HEK293 (cell line): ENCODE results near the gene MC2R.

Source experiments
- CTCF ChIA-PET: fragments of 350-600 bp; formaldehyde crosslinking; extraction: SDS; loops from one replicate; lab custom pipeline; 2021; ENCODE audit warnings: antibody characterized with exemption; lab: Yijun Ruan, JAX
- POLR2A ChIA-PET: fragments of 300-600 bp; formaldehyde crosslinking; extraction: SDS; loops from one replicate; lab custom pipeline; 2020; ENCODE audit warnings: antibody characterized with exemption, inconsistent platforms; lab: Yijun Ruan, JAX
- H3K27ac ChIP-seq: fragments of 200-500 bp; sonication (Bioruptor generic); 2 replicates; pipeline ENCODE4 v1.5.1; 2014; ENCODE audit warnings: low read depth, low read length, control low read depth, inconsistent platforms; ENCODE audit errors: extremely low read depth
- H3K36me3 ChIP-seq, 2 experiments: fragments of 200-500 bp in 1 of 2; sonication (Bioruptor generic) in 1 of 2; 1 replicate in 1 of 2; 2 replicates in 1 of 2; pipeline ENCODE4 v1.5.1; 2014 to 2017; ENCODE audit warnings: inconsistent platforms in 2 of 2, low read length in 2 of 2; ENCODE audit not compliant: control insufficient read depth in 2 of 2, insufficient read depth in 1 of 2
- H3K4me1 ChIP-seq: fragments of 200-500 bp; sonication (Bioruptor generic); 2 replicates; pipeline ENCODE4 v1.5.1; 2014; ENCODE audit warnings: mild to moderate bottlenecking, low read length, inconsistent platforms; ENCODE audit not compliant: control insufficient read depth, insufficient read depth
- H3K4me3 ChIP-seq: 2 replicates; pipeline ENCODE4 v1.5.1; 2011; ENCODE audit warnings: low read depth, mild to moderate bottlenecking, control low read depth, low read length, moderate library complexity
- H3K9me3 ChIP-seq: fragments of 200-500 bp; sonication (Bioruptor generic); 2 replicates; pipeline ENCODE4 v1.5.1; 2014; ENCODE audit warnings: low read depth, low read length, inconsistent platforms; ENCODE audit not compliant: control insufficient read depth, insufficient read depth
- BCL11B ChIP-seq: fragments of 450-650 bp; formaldehyde crosslinking; IDR thresholded peaks from 2 replicates; pipeline ENCODE4 v1.5.1; 2016; ENCODE audit warnings: low read depth, missing biosample characterization, missing genetic modification characterization
- PRDM10 ChIP-seq: fragments of 450-650 bp; formaldehyde crosslinking; IDR thresholded peaks from 2 replicates; pipeline ENCODE4 v1.5.1; 2016; ENCODE audit warnings: missing biosample characterization, missing genetic modification characterization
- RBAK ChIP-seq: fragments of 450-650 bp; formaldehyde crosslinking; IDR thresholded peaks from 2 replicates; pipeline ENCODE4 v1.5.1; 2016; ENCODE audit warnings: missing biosample characterization, missing genetic modification characterization
- ZBTB48 ChIP-seq: fragments of 450-650 bp; formaldehyde crosslinking; IDR thresholded peaks from 2 replicates; pipeline ENCODE4 v1.5.1; 2016; ENCODE audit warnings: missing biosample characterization, missing genetic modification characterization
- ZFP69B ChIP-seq: fragments of 450-650 bp; formaldehyde crosslinking; IDR thresholded peaks from 2 replicates; pipeline ENCODE4 v1.5.1; 2016; ENCODE audit warnings: missing biosample characterization, missing genetic modification characterization
- ZNF155 ChIP-seq: fragments of 450-650 bp; formaldehyde crosslinking; IDR thresholded peaks from 2 replicates; pipeline ENCODE4 v1.5.1; 2016; ENCODE audit warnings: missing biosample characterization, missing genetic modification characterization
- ZNF16 ChIP-seq: fragments of 450-650 bp; formaldehyde crosslinking; IDR thresholded peaks from 2 replicates; pipeline ENCODE4 v1.5.1; 2016; ENCODE audit warnings: low read depth, missing biosample characterization, missing genetic modification characterization
- ZNF223 ChIP-seq: fragments of 450-650 bp; formaldehyde crosslinking; IDR thresholded peaks from 2 replicates; pipeline ENCODE4 v1.5.1; 2016; ENCODE audit warnings: missing biosample characterization, missing genetic modification characterization
- ZNF513 ChIP-seq: fragments of 450-650 bp; IDR thresholded peaks from 2 replicates; pipeline ENCODE4 v1.5.1; 2018; ENCODE audit warnings: missing biosample characterization, missing genetic modification characterization
- ZNF544 ChIP-seq: fragments of 450-650 bp; formaldehyde crosslinking; IDR thresholded peaks from 2 replicates; pipeline ENCODE4 v1.5.0; 2017; ENCODE audit warnings: missing biosample characterization, missing genetic modification characterization
- ZNF558 ChIP-seq: fragments of 450-650 bp; formaldehyde crosslinking; IDR thresholded peaks from 2 replicates; pipeline ENCODE4 v1.5.1; 2016; ENCODE audit warnings: missing biosample characterization, missing genetic modification characterization
- ZNF571 ChIP-seq: fragments of 450-650 bp; formaldehyde crosslinking; IDR thresholded peaks from 2 replicates; pipeline ENCODE4 v1.5.0; 2017; ENCODE audit warnings: missing biosample characterization, missing genetic modification characterization
- ZNF624 ChIP-seq: fragments of 450-650 bp; formaldehyde crosslinking; IDR thresholded peaks from 2 replicates; pipeline ENCODE4 v1.5.1; 2017; ENCODE audit warnings: missing biosample characterization, missing genetic modification characterization
- ZNF658 ChIP-seq: fragments of 450-650 bp; formaldehyde crosslinking; IDR thresholded peaks from 2 replicates; pipeline ENCODE4; 2016; ENCODE audit warnings: missing biosample characterization, missing genetic modification characterization
- ZNF76 ChIP-seq: fragments of 450-650 bp; formaldehyde crosslinking; IDR thresholded peaks from 2 replicates; pipeline ENCODE4; 2016; ENCODE audit warnings: low read depth, missing biosample characterization, missing genetic modification characterization, borderline replicate concordance
- ZNF837 ChIP-seq: fragments of 450-650 bp; formaldehyde crosslinking; IDR thresholded peaks from 2 replicates; pipeline ENCODE4 v1.5.1; 2016; ENCODE audit warnings: missing biosample characterization, missing genetic modification characterization
- ZSCAN23 ChIP-seq: fragments of 450-650 bp; formaldehyde crosslinking; IDR thresholded peaks from 2 replicates; pipeline ENCODE4 v1.5.1; 2016; ENCODE audit warnings: missing biosample characterization, missing genetic modification characterization
- TF ChIP-seq, protein P1 (sequence below): fragments of 450-650 bp; formaldehyde crosslinking; IDR thresholded peaks from 2 replicates; pipeline ENCODE4 v1.5.1; 2016; ENCODE audit warnings: missing biosample characterization, missing genetic modification characterization
- TF ChIP-seq, protein P2 (sequence below): fragments of 450-650 bp; formaldehyde crosslinking; IDR thresholded peaks from 2 replicates; pipeline ENCODE4 v1.5.1; 2016; ENCODE audit warnings: missing biosample characterization, missing genetic modification characterization

The MC2R gene

DNA sequence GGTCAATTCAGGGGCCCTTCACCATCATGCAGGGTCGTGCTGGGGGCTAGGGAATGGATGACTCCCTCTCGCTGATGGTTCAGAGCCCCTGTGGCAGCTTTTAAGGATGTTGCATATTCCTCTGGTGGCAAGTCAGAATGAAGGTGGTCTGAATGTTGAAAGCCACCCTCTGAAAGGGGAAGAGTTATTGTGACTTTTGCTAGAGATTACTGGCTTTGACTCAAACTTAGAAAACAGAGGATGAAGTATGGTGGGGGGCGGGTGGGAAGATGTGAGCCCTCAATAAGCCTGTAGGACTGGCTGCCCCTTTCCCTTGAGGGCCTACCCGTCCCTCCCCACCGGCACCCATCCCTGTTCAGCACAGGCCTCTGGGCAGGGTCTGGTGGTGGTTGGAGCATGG lies 23.2 kb downstream of the MC2R start:
- Histone ChIP-seq H3K4me3 (no peak overlapping the region), H3K27ac (no peak overlapping the region), H3K9me3 (no peaks in the 10 kb centered on the region), H3K4me1 (no peaks in the 10 kb centered on the region), H3K36me3 (no peaks in the 10 kb centered on the region)
- CTCF ChIA-PET = interaction anchor here (1.2 to 1.3 kb wide), 2 partner anchors 16 to 18 kb away, joined by 3 read pairs; no protein-coding TSS in a partner anchor
- POLR2A ChIA-PET = no interaction called here
- no peak for TF ChIP-seq ZNF571
- TF ChIP-seq ZNF223 = no peak
- TF ChIP-seq ZNF658 = no peak
- TF ChIP-seq ZBTB48 (tag by site-specific recombination) = no peak
- no peak for TF ChIP-seq ZNF76 (tag by site-specific recombination)
- TF ChIP-seq, protein P1, sequence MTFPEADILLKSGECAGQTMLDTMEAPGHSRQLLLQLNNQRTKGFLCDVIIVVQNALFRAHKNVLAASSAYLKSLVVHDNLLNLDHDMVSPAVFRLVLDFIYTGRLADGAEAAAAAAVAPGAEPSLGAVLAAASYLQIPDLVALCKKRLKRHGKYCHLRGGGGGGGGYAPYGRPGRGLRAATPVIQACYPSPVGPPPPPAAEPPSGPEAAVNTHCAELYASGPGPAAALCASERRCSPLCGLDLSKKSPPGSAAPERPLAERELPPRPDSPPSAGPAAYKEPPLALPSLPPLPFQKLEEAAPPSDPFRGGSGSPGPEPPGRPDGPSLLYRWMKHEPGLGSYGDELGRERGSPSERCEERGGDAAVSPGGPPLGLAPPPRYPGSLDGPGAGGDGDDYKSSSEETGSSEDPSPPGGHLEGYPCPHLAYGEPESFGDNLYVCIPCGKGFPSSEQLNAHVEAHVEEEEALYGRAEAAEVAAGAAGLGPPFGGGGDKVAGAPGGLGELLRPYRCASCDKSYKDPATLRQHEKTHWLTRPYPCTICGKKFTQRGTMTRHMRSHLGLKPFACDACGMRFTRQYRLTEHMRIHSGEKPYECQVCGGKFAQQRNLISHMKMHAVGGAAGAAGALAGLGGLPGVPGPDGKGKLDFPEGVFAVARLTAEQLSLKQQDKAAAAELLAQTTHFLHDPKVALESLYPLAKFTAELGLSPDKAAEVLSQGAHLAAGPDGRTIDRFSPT (tag by site-specific recombination) = no peak
- no peak for TF ChIP-seq ZNF558 (tag by site-specific recombination)
- TF ChIP-seq PRDM10 (tag by site-specific recombination) = no peak
- TF ChIP-seq ZNF16 (tag by site-specific recombination) = no peak
- no peak for TF ChIP-seq ZNF513 (tag by site-specific recombination)
- TF ChIP-seq RBAK (tag by site-specific recombination) = no peak

GRCh38 chr18:13890761-13891361 lies 24.5 kb downstream of the MC2R start:
- CTCF ChIA-PET = interaction anchor here (0.6 kb wide), 1 partner anchor 127 kb away, joined by 4 read pairs; no protein-coding TSS in a partner anchor
- TF ChIP-seq ZNF624 (tag by site-specific recombination) (no peak), ZSCAN23 (tag by site-specific recombination) (no peak), ZFP69B (tag by site-specific recombination) (no peak), ZNF837 (tag by site-specific recombination) (no peak), BCL11B (no peak), ZNF544 (tag by site-specific recombination) (no peak), ZNF155 (tag by site-specific recombination) (no peak)
- TF ChIP-seq, protein P2, sequence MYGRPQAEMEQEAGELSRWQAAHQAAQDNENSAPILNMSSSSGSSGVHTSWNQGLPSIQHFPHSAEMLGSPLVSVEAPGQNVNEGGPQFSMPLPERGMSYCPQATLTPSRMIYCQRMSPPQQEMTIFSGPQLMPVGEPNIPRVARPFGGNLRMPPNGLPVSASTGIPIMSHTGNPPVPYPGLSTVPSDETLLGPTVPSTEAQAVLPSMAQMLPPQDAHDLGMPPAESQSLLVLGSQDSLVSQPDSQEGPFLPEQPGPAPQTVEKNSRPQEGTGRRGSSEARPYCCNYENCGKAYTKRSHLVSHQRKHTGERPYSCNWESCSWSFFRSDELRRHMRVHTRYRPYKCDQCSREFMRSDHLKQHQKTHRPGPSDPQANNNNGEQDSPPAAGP (tag by site-specific recombination) = no peak

More at GRCh38 chr18:13890761-13891361, 24.5 kb downstream of the MC2R start:
- Histone ChIP-seq H3K9me3 (no peaks in the 10 kb centered on the region), H3K4me1 (no peaks in the 10 kb centered on the region), H3K36me3 (no peaks in the 10 kb centered on the region), H3K4me3 (no peak overlapping the region), H3K27ac (no peak overlapping the region)
- POLR2A ChIA-PET = no interaction called here
